GM06990 (cell line): ENCODE measurements around the gene LCE1B.

Source experiments
- DNase-seq: peaks from one replicate; pipeline ENCODE4 v3.0.0-alpha.2; 2011; ENCODE audit not compliant: insufficient read length; ENCODE audit errors: extremely low read depth
- H3K27me3 ChIP-seq: replicated peaks from 2 replicates; pipeline ENCODE4 v1.6.0; 2011; ENCODE audit warnings: low read length; ENCODE audit not compliant: control insufficient read depth, insufficient read depth
- H3K36me3 ChIP-seq: 2 replicates; pipeline ENCODE4 v1.5.1; 2011; ENCODE audit warnings: low read length; ENCODE audit not compliant: control insufficient read depth, insufficient read depth
- H3K4me3 ChIP-seq: replicated peaks from 2 replicates; pipeline ENCODE4 v1.5.1; 2011; ENCODE audit warnings: low read depth, mild to moderate bottlenecking, control low read depth, low read length
- TF ChIP-seq, protein P1 (sequence below): IDR thresholded peaks from 2 replicates; pipeline ENCODE4 v1.5.1; 2011; ENCODE audit warnings: low read length, control low read depth, mild to moderate bottlenecking, inconsistent platforms; ENCODE audit not compliant: insufficient read depth, poor library complexity, severe bottlenecking

The LCE1B gene

DNA sequence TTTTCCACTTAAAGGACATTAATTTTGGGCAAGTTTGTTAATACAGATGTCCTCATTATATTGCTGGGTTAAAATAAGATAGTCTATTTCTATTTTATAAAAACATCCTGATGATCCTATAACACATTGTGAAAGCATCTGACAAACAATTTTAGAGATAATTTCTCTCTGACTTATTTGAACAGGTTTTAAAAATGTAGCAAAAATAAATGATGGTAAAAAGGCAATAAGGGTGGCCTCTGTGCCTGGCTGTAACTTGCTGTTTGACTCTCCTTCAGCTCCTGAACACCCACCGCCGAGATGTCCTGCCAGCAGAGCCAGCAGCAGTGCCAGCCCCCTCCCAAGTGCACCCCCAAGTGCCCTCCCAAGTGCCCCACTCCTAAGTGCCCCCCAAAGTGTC lies 15.4 kb downstream of the LCE1B start, which contains the start of gene LCE1A:
TSS of gene LCE1A (plus strand) at position 301 of the 400 bp plus-strand sequence. CDS start at position 301, 0 bp downstream.
- H3K36me3 ChIP-seq = no peaks in the 10 kb centered on the region
- H3K4me3 ChIP-seq = no peak within 1 kb of the TSS
- no peak for DNase-seq
- TF ChIP-seq, protein P1, sequence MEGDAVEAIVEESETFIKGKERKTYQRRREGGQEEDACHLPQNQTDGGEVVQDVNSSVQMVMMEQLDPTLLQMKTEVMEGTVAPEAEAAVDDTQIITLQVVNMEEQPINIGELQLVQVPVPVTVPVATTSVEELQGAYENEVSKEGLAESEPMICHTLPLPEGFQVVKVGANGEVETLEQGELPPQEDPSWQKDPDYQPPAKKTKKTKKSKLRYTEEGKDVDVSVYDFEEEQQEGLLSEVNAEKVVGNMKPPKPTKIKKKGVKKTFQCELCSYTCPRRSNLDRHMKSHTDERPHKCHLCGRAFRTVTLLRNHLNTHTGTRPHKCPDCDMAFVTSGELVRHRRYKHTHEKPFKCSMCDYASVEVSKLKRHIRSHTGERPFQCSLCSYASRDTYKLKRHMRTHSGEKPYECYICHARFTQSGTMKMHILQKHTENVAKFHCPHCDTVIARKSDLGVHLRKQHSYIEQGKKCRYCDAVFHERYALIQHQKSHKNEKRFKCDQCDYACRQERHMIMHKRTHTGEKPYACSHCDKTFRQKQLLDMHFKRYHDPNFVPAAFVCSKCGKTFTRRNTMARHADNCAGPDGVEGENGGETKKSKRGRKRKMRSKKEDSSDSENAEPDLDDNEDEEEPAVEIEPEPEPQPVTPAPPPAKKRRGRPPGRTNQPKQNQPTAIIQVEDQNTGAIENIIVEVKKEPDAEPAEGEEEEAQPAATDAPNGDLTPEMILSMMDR = no peak
- no peaks in the 10 kb centered on the region; the same call in 1 of the 2 replicates for H3K27me3 ChIP-seq

GRCh38 chr1:152836870-152837269 lies 25.1 kb downstream of the LCE1B start:
- no peak for DNase-seq
- TF ChIP-seq, protein P1 = no peak
- Histone ChIP-seq H3K4me3 (no peak overlapping the region), H3K27me3 (no peaks in the 10 kb centered on the region; the same call in 1 of the 2 replicates), H3K36me3 (no peaks in the 10 kb centered on the region)

- Histone ChIP-seq H3K4me3 (no peak within 1 kb of the TSS), H3K27me3 (no peaks in the 10 kb centered on the region; the same call in 1 of the 2 replicates), H3K36me3 (no peaks in the 10 kb centered on the region)
- TF ChIP-seq, protein P1 = no peak
- no peak for DNase-seq
Measured at GRCh38 chr1:152842556-152842955, 30.8 kb downstream of the LCE1B start, which contains the start of gene LCE6A. Gene LCE6A (plus strand): TSS chr1:152842856. CDS start chr1:152843521, 665 bp downstream.

- DNase-seq = no peak
- TF ChIP-seq, protein P1 = no peak
- Histone ChIP-seq H3K27me3 (no peaks in the 10 kb centered on the region; the same call in none of the 2 replicates), H3K4me3 (no peak overlapping the region), H3K36me3 (no peaks in the 10 kb centered on the region)
Measured at GRCh38 chr1:152855661-152856060, 43.9 kb downstream of the LCE1B start.

- DNase-seq = no peak
- H3K4me3 ChIP-seq = no peak overlapping the region
- H3K36me3 ChIP-seq = no peaks in the 10 kb centered on the region
- H3K27me3 ChIP-seq = no peaks in the 10 kb centered on the region; the same call in none of the 2 replicates
- TF ChIP-seq, protein P1 = no peak
Measured at GRCh38 chr1:152858062-152858461, 46.3 kb downstream of the LCE1B start.

- Histone ChIP-seq H3K27me3 (no peaks in the 10 kb centered on the region; the same call in none of the 2 replicates), H3K36me3 (no peaks in the 10 kb centered on the region), H3K4me3 (no peak within 1 kb of the TSS)
- TF ChIP-seq, protein P1 = no peak
- no peak for DNase-seq
Measured at GRCh38 chr1:152859696-152860095, 47.9 kb downstream of the LCE1B start, which contains the start of gene LCE7A. Gene LCE7A (plus strand): TSS chr1:152859996. CDS start chr1:152860698, 702 bp downstream.
